K562 (cell line): ENCODE measurements around the gene DRAXIN. TPM values are rescaled to one million over a fixed set of nuclear protein-coding genes. Genes with fewer than 3 reads are reported as not detected.

Source experiments
- DACH1 ChIP-seq: fragments of 450-650 bp; IDR thresholded peaks from 2 replicates; pipeline ENCODE4 v1.6.1; 2018; ENCODE audit not compliant: partially characterized antibody
- NR2C2 ChIP-seq, 2 experiments: fragments of 200-800 bp in 1 of 2; sonication (Bioruptor generic) in 1 of 2; sonication (generic) in 1 of 2; formaldehyde crosslinking in 1 of 2; IDR thresholded peaks; 2 replicates each; pipeline versions ENCODE4 v1.6.1 to v1.8.0; 2016 to 2022; ENCODE audit warnings: mild to moderate bottlenecking in 1 of 2, missing compliant biosample characterization in 1 of 2, missing genetic modification characterization in 1 of 2, missing genetic modification reagents in 1 of 2
- RAD21 ChIP-seq, 2 experiments: fragments of 250-450 bp in 1 of 2; fragments of 450-650 bp in 1 of 2; sonication (Bioruptor Pico) in 1 of 2; formaldehyde crosslinking in 1 of 2; IDR thresholded peaks in 1 of 2; conservative IDR thresholded peaks in 1 of 2; 2 replicates each; pipeline versions ENCODE4 v1.4.0 to v1.8.0; 2020 to 2022; ENCODE audit warnings: mild to moderate bottlenecking in 2 of 2, moderate library complexity in 1 of 2
- XRCC4 ChIP-seq: IDR thresholded peaks from one replicate; pipeline ENCODE4 v1.6.1; 2011; ENCODE audit not compliant: insufficient read depth, insufficient read length; ENCODE audit errors: extremely low read depth
- ZEB2 ChIP-seq: fragments of 450-650 bp; IDR thresholded peaks from 2 replicates; pipeline ENCODE4 v1.6.1; 2016
- ZMIZ1 ChIP-seq, 2 experiments: fragments of 150-350 bp in 1 of 2; IDR thresholded peaks; 2 replicates each; pipeline ENCODE4 v1.6.1; 2012 to 2016; ENCODE audit warnings: low read depth in 2 of 2, low read length in 2 of 2, mild to moderate bottlenecking in 1 of 2, moderate library complexity in 1 of 2
- ZNF146 ChIP-seq: IDR thresholded peaks from one replicate; pipeline ENCODE4 v1.6.1; 2018; ENCODE audit warnings: missing compliant biosample characterization; ENCODE audit not compliant: unreplicated experiment
- ZNF316 ChIP-seq: fragments of 450-650 bp; IDR thresholded peaks from 2 replicates; pipeline ENCODE4 v1.6.1; 2016
- polyA plus RNA-seq, 8 experiments: library from polyadenylated mRNA; depleted of rRNA in 4 of 8; stranded (reverse) in 5 of 8; unstranded in 3 of 8; fragments of >200 nt; fragmentation: Nextera tagmentation in 2 of 8; fragmentation: Illumina TruSeq in 1 of 8; extraction: Ambion mirVana in 2 of 8; extraction: Trizol in 1 of 8; gene quantifications; 2 replicates each; pipeline versions ENCODE4 v1.2.1 to v1.2.3, GENCODE V29; 2011 to 2014; ENCODE audit warnings: inconsistent platforms in 1 of 8, missing spikeins in 1 of 8
- total RNA-seq, 7 experiments: library from RNA; depleted of rRNA in 6 of 7; stranded (reverse); fragments of >200 nt in 6 of 7; fragmentation: Illumina TruSeq in 2 of 7; extraction: Trizol in 2 of 7; gene quantifications; 2 replicates each; pipeline versions ENCODE4 v1.2.1 to v1.2.3, GENCODE V29; 2011 to 2021; ENCODE audit warnings: low replicate concordance in 1 of 7

DRAXIN gene
- total and polyA plus RNA-seq, 9 of the 15 experiments (the other 6 are each of a cell fraction or from before 2014, with no cell fraction given): 0.01 to 0.04 (median 0.01) TPM; not detected in 6

- TF ChIP-seq ZNF146: no peak
- 0 out of 2 replicates have a peak, but pooled peaks have one; percentile 21 for TF ChIP-seq ZEB2
- no peak for TF ChIP-seq NR2C2 (CRISPR knock-in tag; IDR thresholded peaks at IDR 0.05)
- TF ChIP-seq NR2C2 (tag; IDR thresholded peaks at IDR 0.05): no peak; the same call in 1 of the 2 replicates
- no peak for TF ChIP-seq ZNF316
- no peak for TF ChIP-seq ZMIZ1 (IDR thresholded peaks at IDR 0.05; ENCODE audit: low read depth in 2 of 2, low read length in 2 of 2)
- no peak for TF ChIP-seq RAD21 (CRISPR knock-in tag; conservative IDR thresholded peaks at IDR 0.05 in 1 of 2, IDR thresholded peaks at IDR 0.05 in 1 of 2)
- TF ChIP-seq DACH1: no peak
- TF ChIP-seq XRCC4: no peak
Observed at GRCh38 chr1:11690397-11691301, 861 bp upstream of the DRAXIN start (continued).
